D341Med (cell line): ENCODE measurements around the gene SHC3.
"Not testable (repeated sequence)": the region's sequence is repeated elsewhere in the genome, so short reads cannot be mapped to it uniquely, and the experiment has no call there.

Experiments
- DNase-seq: peaks from one replicate; pipeline ENCODE4 v3.0.0; 2012; ENCODE audit warnings: low spot score

The SHC3 gene

GRCh38 chr9:89177944-89178829, at the start of gene SHC3:
Gene SHC3, minus strand, starts transcription at chr9:89178818. Its CDS starts 358 bp downstream, at chr9:89178460.
- peak; percentile 56 for DNase-seq

GRCh38 chr9:89225991-89226471, 47.4 kb upstream of the SHC3 start:
- DNase-seq, result no peak

- no peak for DNase-seq
Measured at GRCh38 chr9:89225587-89225986, 47.0 kb upstream of the SHC3 start.

GRCh38 chr9:89225036-89225435, 46.4 kb upstream of the SHC3 start:
- DNase-seq, result no peak

- no peak for DNase-seq
Measured at GRCh38 chr9:89224633-89225032, 46.0 kb upstream of the SHC3 start.

GRCh38 chr9:89223396-89223977, 44.9 kb upstream of the SHC3 start:
- DNase-seq, result no peak

- no peak for DNase-seq
Measured at GRCh38 chr9:89219637-89220036, 41.0 kb upstream of the SHC3 start.

- DNase-seq, result no peak
Measured at GRCh38 chr9:89218040-89218928, 39.7 kb upstream of the SHC3 start.

- DNase-seq, result no peak
Measured at GRCh38 chr9:89215342-89215741, 36.7 kb upstream of the SHC3 start.

GRCh38 chr9:89213396-89213880, 34.8 kb upstream of the SHC3 start:
- no peak for DNase-seq

- no peak for DNase-seq
Measured at GRCh38 chr9:89212171-89212570, 33.6 kb upstream of the SHC3 start.

GRCh38 chr9:89209311-89209710, 30.7 kb upstream of the SHC3 start:
- DNase-seq, result not testable (repeated sequence)

GRCh38 chr9:89207026-89207425, 28.4 kb upstream of the SHC3 start:
- DNase-seq, result no peak

GRCh38 chr9:89204801-89205200, 26.2 kb upstream of the SHC3 start:
- DNase-seq, result no peak

- DNase-seq, result no peak
Measured at GRCh38 chr9:89195131-89195797, 16.6 kb upstream of the SHC3 start.

- DNase-seq, result no peak
Measured at GRCh38 chr9:89194421-89195130, 16.0 kb upstream of the SHC3 start.

- no peak for DNase-seq
Measured at GRCh38 chr9:89191004-89191403, 12.4 kb upstream of the SHC3 start.

- DNase-seq, result no peak
Measured at GRCh38 chr9:89189215-89189614, 10.6 kb upstream of the SHC3 start.

- DNase-seq, result no peak
Measured at GRCh38 chr9:89187950-89188349, 9.3 kb upstream of the SHC3 start.

- no peak for DNase-seq
Measured at GRCh38 chr9:89187541-89187940, 8.9 kb upstream of the SHC3 start.

GRCh38 chr9:89186960-89187359, 8.3 kb upstream of the SHC3 start:
- no peak for DNase-seq
